Measurements from ENCODE around the gene RALGPS2.

RALGPS2 gene

DNA sequence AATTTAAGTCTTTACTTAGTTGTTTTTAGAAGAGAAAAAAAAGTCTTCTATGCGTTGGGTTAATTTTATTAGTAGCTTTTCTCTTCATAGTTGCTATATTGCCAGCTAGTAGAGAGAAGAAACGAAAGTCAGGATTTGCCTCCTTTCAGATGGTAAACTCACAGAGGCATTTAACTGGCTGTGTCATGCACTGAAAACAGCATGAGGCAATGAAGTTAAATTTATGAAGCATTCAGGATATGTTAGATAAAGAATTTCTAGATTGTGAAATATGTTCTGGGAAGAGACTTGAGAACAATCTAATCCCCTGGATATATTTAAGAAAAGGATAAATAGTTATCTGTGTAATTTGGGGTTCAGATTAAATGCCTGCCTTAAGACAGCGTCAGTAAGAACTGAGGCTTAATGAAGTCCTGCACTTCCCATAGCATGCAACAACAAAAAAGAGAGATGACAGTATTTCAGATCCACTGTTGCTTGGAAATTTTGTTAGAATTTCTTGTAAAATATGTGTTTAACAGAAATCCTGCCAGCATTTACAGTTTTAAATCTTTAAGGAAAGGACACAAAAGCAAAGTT is 144.2 kb downstream of the RALGPS2 start:
- no peak for DNase-seq

DNA sequence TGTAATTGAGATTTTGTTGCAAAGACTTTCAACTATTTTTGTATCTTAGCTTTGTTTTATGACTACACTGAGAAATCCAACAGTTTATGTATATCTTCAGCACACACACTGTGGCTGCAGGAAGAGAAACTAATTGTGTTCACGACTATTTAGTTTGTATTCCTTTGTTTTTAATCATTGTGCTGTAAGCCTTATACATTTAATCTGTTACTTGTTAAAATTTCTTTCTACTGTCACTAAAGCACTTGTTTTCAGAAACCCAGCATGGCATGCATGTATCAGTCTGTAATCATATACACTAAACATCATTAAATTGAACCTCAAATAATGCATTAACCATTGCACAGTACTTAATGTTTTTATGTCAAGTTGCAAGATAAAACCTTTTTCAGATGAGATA is 145.2 kb downstream of the RALGPS2 start:
- no peak for DNase-seq

DNA sequence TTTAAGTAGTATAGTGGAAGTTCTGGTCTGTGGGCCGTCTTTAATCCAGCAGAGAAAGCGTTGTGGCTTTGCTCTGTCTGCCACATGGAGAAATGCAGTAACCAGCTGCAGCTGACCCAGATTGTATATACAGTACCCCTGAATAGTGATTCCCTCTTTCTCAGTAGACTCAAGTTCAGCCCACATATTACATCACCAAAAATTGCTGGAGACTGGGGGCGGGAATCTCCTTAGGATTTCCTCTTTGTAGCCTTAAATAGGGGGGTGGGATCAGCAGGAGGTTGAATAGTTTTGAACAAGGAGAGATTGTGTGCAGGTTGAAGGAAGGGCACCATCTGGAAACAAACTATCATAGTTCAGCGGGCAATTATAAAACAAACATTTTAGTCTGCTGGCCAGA is 145.9 kb downstream of the RALGPS2 start, which contains the start of gene ANGPTL1:
ANGPTL1 (minus strand) TSS at position 134 of the 400 bp plus-strand sequence. CDS start 5,301 bp downstream, outside the sequence.
- no peak for DNase-seq

DNA sequence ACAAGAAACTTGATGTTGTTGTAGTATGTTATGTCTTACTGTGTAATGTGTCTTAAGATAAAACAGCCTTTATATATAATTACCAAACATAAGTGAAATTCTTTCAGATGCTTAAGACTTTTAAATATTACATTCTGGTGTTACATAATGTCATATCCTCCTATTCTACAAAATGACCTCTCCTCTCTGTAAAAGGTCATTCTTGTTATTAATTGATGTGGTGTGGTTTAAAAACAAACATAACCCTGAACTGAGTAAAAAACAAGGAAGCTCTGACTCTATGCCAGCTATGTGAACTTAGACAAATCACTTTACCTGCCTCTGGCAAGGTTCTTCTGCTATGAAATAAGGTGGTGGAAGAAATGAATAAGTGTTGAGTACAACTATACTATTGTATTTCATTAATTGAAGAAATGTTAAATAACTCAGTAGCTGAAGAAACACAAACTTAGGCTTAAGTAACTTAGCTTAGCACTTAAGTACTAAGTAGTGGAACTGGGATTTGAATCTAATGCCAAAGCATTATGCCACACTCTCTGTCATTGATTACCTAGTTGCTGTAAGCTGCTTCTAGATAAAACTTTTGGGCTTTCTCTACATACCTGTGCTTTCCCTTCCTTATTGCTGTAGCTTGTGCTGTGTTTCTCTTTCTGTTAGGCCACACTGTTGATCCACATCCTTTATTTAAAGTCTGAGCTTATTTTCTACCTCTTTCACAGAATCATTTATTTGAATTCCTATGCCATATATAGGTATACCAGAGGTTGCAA is 146.7 kb downstream of the RALGPS2 start:
- no peak for DNase-seq

DNA sequence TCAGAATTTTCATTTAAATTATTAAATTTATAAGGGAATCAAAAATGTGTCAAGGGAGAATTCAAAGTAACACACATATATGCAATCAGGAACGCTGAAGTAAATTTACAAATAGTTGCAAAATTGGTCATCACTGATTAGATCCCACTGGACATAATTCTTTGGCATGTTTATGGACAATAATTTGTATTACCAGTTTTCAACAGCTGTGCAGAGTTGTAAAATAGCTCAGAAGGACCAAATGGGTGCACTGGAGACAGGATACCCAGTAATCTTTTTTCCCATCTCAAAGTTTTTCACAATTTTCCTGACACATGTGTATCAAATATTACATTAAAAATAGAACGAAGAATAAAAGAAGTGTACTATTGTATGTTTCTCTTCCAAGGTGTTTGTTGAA is 149.9 kb downstream of the RALGPS2 start:
- no peak for DNase-seq

DNA sequence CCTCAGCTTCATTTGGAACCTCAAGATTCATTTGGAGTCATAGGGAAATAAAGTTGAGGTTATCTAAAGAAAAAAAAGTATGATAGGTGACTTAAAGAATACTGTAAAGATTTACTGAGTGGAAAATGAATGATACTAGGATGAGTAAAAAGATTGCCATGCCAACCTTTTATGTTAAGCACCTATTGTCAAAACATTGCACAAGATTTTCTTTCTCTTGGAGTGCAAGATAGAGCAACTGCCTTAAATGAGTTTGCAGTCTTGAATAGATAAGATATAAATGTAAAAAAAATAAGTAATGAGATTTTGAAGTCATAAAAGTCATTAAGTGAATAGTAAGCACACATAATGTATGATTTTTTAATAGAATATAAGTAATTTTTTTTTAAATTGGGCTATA is 150.9 kb downstream of the RALGPS2 start:
- no peak for DNase-seq

DNA sequence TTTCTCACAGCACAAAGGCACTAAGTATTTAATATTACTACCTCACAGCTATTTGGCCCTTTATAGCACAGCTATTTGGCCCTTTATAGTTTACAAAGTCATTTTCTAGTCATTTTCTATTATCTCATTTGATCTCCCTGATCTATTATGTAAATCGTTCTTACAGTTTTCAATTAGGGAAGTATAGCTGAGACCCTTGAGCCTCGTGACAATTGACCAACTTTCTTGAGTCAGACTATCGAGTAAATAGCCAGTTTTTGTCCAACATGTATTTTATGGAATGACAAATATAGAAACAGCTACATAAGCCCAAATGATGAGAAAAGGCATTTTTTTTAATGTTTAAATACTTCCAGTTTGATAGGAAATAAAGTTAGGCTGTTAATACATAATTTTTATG is 152.9 kb downstream of the RALGPS2 start:
- DNase-seq, result no peak

DNA sequence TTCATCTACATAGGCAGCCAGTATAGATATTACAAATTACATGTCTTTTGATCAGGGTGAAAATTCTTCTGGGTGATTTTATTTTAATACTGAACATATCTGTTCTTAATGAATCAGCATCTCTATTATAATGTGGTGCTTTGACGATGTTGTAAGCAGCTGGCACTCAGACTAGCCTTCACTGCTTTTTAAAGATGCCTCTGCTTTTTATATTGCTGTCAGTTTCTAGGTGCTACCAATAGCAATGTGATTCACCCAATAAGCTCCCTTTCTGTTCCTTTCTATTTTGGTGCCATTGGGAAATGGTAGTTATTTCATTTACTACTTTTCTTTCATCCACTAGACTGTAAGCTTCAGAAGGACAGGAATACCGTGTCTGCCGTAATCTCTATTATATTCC is 156.9 kb downstream of the RALGPS2 start:
- DNase-seq, result no peak

DNA sequence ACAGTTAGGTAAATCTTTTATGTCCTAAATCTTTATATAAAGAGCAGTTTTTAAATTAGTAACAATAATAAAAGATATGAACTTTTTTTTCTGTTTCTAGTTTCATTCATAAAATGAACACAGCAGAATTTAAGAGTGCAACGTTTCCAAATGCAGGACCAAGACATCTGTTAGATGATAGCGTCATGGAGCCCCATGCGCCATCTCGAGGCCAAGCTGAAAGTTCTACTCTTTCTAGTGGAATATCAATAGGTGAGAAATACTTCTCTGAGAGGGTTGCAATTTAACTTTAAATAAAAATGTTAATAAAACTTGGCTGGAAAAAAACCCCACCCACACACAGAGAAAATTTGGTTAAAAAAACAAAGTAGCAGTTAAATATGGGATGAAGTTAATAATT is 160.8 kb downstream of the RALGPS2 start:
- DNase-seq, result no peak

DNA sequence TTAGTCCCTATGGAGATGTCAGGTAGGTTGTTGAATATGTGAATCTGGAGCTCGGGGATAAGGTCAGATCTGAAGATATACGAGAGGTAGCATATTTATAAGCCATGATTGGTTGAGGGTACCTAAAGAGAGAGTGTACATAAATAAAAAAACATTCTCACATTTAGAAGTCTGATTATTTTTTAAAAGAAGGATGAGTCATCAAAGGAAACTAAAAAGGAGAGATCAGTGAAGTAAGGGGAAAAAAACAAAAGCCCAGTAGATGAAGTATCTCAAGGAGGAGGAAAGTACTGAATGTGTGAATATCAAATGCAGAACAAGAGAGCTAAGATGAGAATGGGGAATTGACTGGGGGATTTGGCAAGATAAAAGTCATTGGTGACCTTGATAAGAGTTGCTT is 161.5 kb downstream of the RALGPS2 start:
- DNase-seq, result no peak

DNA sequence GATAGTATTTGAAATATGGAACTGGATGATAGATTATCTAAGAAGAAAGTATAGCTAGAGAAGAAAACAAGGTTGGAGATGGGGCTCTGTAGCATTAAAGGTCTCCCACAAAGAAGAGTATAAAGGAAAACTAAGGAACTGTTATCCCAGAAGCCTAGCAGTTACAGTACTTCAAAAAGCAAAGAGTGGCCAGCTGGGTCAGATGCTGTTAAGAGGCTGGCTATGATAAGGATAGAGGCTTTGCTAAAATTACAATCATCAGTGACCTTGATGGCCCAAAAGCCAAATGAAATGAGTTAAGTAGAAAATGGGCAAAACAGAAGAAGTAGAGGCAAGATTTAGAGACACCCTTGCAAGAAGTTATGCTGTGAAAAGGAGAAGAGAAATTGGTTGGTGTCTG is 170.9 kb downstream of the RALGPS2 start:
- DNase-seq, result no peak

DNA sequence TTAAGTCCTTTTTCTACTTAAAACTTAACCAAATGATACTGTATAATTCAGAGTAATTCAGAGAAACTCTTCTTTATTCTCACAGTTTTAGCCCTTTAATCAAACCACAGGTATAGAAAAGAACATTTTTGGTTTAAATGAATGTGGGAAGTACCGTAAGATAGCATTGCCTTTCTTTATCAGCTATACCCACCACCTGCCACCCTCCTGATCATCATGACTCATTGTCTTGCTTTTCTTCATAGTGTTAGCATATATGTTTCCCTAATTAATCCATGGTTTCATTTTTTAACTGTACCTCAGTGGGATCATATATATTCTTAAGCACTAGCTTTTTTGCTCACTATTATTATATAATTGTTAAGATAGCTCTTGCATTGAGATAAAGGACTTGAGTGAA is 173.4 kb downstream of the RALGPS2 start:
- DNase-seq, result no peak

DNA sequence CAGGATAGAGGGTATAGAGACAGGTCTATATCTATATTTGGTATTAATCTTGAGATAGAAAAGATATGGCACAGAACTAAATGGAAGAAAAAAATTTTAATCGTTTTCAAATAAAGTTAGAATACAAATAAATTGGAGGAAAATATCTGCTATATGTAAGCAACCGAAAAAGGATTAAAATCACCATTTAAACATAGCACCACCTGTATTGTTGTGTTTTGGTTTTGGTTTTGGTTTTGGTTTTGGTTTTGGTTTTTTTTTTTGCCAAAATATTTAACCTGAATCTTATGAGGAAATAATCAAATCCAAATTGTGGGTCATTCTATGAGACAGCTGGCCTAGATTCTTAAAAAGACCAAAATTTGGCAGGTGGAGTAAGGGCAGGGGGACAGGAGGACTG is 174.4 kb downstream of the RALGPS2 start:
- DNase-seq, result no peak

DNA sequence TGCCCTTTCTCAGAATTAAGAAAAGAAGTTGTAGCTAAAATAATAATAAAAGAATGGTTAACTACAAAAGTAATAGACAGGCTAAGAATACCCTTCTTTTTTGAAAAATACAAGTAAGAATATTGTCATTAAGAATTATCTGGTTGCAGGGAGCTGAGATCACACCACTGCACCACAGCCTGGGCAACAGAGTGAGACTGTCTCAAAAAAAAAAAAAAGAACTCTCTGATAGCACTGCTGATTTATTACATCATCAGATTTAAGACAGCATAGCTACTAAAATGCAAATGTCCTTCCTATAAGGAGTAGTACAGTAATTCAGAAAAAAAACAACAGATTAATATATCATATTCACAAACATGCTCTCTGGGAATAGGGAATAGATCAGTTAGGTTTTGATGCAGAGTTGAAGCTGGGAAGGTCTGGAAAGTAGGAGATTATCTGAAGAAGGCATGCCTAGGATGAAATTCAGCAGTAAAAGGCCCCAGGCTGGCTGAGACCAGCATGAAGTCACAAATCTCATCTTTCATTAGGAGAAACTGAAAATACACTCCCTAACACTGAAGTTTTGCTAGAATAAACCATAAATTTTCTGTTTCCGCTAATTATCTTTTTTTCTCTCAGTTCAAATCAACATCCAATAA is 176.6 kb downstream of the RALGPS2 start:
- no peak for DNase-seq

DNA sequence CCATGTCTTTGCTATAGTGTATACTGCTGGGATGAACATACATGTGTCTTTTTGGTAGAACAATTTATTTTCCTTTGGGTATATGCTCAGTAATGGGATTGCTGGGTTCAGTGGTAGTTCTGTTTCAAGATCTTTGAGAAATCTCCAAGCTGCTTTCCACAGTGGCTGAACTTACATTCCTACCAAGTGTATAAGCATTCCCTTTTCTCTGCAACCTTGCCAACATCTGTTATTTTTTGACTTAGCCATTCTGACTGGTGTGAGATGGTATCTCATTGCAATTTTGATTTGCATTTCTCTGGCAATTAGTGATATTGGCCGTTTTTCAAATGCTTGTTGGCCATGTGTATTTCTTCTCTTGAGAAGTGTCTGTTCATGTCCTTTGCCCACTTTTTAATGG is 183.3 kb downstream of the RALGPS2 start:
- no peak for DNase-seq

DNA sequence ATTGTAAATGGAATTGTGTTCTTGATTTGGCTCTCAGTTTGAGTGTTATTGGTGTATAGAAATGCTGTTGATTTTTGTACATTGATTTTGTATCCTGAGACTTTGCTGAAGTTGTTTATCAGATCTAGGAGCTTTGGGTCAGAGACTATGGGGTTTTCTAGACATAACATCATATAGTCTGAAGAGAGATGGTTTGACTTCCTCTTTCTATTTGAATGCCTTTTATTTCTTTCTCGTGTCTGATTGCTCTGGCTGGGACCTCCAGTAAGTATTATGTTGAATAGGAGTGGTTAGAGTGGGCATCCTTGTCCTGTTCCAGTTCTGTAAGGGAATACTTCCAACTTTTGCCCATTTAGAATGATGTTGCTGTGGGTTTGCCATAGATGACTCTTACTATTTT is 185.0 kb downstream of the RALGPS2 start:
- DNase-seq, result no peak

DNA sequence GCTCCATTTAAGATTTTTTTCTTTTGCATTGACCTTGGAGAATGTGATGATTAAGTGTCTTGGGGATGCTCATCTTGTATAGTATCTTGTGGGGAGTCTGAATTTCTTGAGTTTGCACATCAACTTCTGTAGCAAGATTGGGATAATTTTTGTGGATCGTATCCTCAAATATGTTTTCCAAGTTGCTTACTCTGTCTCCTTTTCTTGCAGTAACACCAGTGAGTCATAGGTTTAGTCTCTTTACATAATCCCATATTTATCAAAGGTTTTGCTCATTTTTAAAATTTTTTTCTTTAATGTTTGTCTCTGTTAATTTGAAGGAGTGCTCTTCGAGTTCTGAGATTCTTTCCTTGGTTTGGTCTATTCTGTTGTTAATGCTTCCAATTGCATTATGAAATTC is 187.6 kb downstream of the RALGPS2 start:
- no peak for DNase-seq

DNA sequence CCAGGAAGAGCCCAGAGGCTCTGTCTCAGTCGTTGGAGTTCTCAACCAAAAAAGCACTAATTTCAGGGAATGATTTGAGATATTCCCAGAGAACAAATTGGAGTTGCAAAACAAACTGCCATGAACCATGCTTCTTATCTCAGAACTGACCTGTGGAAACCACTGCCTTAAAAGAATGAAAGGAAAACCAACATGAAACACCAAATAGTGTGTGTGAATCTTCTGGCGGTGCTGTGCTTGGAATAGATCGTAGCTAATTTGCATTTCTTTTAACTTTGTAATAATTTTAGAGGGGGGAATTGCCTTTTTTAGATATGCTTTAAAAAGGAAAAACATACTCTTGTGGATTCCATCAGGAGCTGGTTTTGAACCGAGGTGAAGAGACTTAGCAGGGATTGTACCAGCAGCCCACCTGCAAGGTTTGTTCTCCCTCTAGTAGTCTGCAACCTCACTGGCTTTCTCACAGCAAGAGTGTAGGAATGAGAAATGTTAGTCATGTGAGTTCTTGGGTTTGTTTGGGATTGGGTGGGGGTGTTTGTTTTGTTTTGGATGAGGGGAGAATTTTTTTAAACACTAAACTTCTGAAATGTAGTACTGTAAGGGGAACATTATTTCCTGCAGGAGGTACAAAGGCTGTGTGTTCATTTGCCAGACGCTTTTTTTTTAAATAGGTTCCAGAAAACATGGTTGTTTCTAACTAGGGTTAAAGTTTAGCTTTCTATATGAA is 191.6 kb downstream of the RALGPS2 start:
- DNase-seq, result no peak

DNA sequence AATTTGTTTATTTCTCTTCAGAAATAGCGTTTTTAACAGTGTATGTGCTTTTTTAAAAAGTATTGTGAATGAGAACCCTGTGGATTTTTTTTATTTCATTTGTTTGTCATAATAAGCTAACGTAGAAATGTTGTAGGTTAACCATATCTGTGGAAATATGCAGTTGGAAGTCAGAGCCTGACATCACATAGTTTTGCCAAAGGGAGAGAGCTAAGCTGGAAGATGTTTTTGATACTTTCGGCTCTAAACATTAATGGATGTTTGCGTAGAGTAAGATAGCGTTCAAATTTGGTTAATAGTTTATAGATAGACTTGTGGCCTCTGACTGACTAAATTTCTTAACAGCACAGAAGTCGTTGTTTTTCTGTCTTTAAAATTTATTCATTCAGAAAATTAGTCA is 193.3 kb downstream of the RALGPS2 start:
- no peak for DNase-seq

DNA sequence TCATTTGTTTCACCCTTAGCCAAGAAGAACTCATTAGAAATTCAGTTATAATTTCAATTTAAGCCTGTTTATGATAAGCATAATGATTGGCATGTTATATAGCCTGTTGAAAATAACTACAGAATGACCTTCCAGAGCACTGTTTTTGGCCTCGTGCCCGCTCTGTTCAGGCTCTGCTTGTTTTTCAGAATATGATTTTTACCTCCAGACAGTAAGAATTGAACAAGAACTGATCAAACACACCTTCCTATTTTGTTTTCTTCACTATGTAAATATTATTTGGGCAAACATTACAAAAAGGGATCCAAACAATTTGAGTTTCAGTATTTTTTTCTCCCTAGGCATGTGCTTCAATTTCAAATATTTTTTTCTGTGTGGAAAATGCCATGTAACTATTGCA is 193.9 kb downstream of the RALGPS2 start:
- no peak for DNase-seq

DNA sequence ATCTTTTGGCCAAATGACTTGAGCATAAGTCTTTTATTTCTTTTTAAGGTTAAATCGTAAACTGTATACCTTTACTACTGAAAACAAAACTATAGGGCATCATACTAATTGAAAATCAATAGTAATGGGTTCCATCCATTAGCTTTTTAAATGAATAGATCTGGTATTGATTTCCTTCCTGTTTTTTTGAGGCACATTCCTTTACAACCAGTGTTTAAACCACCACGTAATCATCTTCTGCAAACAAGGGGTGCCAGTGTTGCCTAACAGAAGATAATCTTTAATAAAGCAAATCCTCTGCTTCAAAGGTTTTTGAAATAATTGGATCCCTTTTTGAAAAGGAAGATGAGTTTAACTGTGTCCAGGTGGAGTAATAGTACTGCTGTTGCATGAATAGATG is 194.5 kb downstream of the RALGPS2 start:
- no peak for DNase-seq

DNA sequence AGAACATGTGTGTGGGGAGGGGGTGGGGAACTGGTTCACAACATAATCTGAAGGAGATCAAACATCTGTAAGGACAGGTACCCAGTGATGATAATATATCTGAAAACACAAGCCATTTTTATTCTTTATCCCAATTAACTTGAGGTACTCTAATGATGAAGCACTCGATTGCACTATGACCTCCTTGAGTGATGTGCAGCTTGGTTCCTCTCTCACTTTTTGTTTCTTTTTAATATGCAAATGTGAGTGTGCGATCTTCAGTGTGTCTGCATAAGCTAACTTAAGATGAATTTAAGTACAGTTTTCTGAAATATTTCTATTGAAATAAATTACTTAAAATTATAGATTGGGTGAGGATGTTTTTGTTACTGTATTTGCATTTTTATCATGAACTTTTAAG is 196.5 kb downstream of the RALGPS2 start:
- no peak for DNase-seq

DNA sequence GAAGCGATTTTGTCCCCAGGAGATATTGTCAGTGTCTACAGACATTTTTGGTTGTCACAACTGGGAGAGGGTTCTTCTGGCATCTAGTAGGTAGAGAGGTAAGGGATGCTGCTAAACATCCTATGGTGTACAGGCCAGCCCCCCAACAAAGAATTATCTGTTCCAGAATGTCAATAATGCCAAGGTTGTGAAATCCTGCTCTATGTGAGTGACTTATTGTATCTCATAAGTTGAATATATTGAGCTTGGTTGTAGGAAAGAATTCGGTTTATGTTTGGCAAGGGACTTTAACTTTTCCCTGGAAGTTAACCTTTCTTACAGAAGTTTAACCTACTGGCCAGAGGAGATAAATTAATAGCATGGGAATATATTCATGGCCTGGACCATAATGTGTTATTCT is 198.5 kb downstream of the RALGPS2 start:
- DNase-seq, result no peak

DNA sequence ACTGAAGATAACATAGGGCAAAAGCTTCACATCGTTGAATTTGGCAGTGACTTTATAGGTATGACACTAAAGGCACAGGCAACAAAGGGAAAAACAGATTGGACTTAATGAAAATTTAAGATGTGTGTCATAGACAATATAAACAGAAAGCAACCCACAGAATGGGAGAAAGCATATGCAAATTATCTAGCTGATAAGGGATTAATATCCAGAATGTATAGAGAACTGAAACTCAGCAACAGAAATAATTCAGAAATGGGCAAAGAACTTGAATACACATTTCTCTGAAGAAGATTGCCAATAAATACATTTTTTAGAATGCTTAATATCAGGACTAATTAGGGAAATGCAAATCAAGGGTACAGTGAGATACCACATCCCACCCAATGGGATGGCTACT is 201.0 kb downstream of the RALGPS2 start:
- no peak for DNase-seq

Measured in COR-L47 (cell line).